Sigmoid colon (tissue), 4 donors: ENCODE data around the gene SLC24A4.

Experiments used
- EP300 ChIP-seq, 4 donors: sonication (generic); formaldehyde crosslinking; IDR thresholded peaks; one replicate each; pipeline ENCODE4 v1.6.1; 2017; ENCODE audit warnings: antibody characterized with exemption in 4 of 4
- POLR2A ChIP-seq, 2 donors: fragments of 450-650 bp; IDR thresholded peaks; one replicate each; pipeline ENCODE4 v1.6.1; 2016; ENCODE audit warnings: antibody characterized with exemption in 2 of 2, mild to moderate bottlenecking in 2 of 2, moderate library complexity in 2 of 2
- TF ChIP-seq, protein P1 (sequence below), 4 experiments: fragments of 450-650 bp in 3 of 4; fragments of 200-600 bp in 1 of 4; IDR thresholded peaks; one replicate each; pipeline ENCODE4 v1.5.1; 2016 to 2019; ENCODE audit warnings: antibody characterized with exemption in 4 of 4, mild to moderate bottlenecking in 3 of 4, moderate library complexity in 2 of 4

DNA sequence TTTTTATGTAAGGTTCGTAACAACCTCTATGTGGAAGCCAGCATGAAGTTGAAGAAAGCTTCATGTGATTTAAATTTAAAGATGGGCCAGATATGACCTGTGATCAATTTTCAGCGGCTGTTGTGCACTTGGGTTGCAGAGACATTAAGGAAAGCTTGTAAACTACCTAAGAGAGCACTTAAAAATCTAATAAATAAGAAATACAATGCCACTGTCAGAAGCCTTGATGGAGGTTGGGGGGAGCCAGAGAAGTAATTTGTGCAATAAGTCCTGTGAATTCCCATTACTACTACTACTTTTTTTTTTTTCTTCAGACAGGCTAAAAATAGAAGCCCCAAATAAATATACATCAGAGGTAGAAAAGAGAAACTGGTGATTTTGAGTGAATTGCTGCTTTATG is 30.3 kb upstream of the SLC24A4 start:
- TF ChIP-seq EP300 (IDR thresholded peaks at IDR 0.05) (no peak), POLR2A (IDR thresholded peaks at IDR 0.05) (no peak)
- TF ChIP-seq, protein P1, sequence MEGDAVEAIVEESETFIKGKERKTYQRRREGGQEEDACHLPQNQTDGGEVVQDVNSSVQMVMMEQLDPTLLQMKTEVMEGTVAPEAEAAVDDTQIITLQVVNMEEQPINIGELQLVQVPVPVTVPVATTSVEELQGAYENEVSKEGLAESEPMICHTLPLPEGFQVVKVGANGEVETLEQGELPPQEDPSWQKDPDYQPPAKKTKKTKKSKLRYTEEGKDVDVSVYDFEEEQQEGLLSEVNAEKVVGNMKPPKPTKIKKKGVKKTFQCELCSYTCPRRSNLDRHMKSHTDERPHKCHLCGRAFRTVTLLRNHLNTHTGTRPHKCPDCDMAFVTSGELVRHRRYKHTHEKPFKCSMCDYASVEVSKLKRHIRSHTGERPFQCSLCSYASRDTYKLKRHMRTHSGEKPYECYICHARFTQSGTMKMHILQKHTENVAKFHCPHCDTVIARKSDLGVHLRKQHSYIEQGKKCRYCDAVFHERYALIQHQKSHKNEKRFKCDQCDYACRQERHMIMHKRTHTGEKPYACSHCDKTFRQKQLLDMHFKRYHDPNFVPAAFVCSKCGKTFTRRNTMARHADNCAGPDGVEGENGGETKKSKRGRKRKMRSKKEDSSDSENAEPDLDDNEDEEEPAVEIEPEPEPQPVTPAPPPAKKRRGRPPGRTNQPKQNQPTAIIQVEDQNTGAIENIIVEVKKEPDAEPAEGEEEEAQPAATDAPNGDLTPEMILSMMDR (IDR thresholded peaks at IDR 0.05), result no peak
